Heart left ventricle (tissue), 13 donors: ENCODE results near the gene LPAR3.

Experiments used
- POLR2A ChIP-seq, 2 donors: fragments of 450-650 bp; IDR thresholded peaks; one replicate each; pipeline ENCODE4 v1.6.1; 2017; ENCODE audit warnings: antibody characterized with exemption in 2 of 2, mild to moderate bottlenecking in 2 of 2, moderate library complexity in 2 of 2
- TF ChIP-seq, protein P1 (sequence below), 12 donors: fragments of 200-600 bp; sonication (generic) in 4 of 12; IDR thresholded peaks; one replicate each; pipeline versions ENCODE4 v1.5.0 to v1.8.0; 2018 to 2022; ENCODE audit warnings: antibody characterized with exemption in 12 of 12, mild to moderate bottlenecking in 5 of 12
- donor health status: ischemic (EF 13 %, LVEDD 7.1; RV severe dilation, severe dysfunction).
- donor health status: DM: no; HTN: yes; CAD: no.
- donor health status: DM: no; HTN: no; CAD: no.
- donor health status: ischemic (EF 25% LVEDD 6.9; RV normal size, moderate dysfunction).
- donor health status: ischemic (EF 25% LVEDD 5.7; RV mildly dilated, moderate dysfunction).
- donor health status: ischemic (EF 35%, LVEDD 5.7; RV mildly dilated, moderate dysfunction).
- donor health status: nonischemic (EF 11% LVEDD 7.7; RV severe dilation, severe dysfunction).
- donor health status: DM: yes; HTN: yes; CAD: no.
- donor health status: PGD.
- donor health status: ischemic (EF 29% LVEDD 5.4; RV normal size, mild dysfunction).
- donor health status: nonischemic (EF 23%, LVEDD 6.1; RV moderate dilation, normal function).

DNA sequence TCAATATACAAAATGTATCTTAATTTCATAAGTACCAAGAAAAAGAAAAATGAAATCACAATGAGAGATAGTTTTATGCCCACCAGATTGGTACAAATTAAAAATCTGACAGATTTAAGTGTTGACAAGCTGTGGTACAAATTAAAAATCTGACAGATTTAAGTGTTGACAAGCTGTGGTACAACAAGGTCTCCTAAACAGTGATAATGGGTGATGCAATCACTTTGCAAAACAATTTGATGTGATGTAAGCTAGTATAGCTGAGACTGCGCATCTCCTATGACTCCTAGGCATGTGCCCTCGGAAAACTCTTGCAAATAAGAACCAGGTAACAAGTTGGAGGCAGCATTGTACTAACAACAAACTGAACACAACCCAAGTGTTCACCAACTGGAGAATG, 100.6 kb downstream of the LPAR3 start:
- TF ChIP-seq, protein P1, sequence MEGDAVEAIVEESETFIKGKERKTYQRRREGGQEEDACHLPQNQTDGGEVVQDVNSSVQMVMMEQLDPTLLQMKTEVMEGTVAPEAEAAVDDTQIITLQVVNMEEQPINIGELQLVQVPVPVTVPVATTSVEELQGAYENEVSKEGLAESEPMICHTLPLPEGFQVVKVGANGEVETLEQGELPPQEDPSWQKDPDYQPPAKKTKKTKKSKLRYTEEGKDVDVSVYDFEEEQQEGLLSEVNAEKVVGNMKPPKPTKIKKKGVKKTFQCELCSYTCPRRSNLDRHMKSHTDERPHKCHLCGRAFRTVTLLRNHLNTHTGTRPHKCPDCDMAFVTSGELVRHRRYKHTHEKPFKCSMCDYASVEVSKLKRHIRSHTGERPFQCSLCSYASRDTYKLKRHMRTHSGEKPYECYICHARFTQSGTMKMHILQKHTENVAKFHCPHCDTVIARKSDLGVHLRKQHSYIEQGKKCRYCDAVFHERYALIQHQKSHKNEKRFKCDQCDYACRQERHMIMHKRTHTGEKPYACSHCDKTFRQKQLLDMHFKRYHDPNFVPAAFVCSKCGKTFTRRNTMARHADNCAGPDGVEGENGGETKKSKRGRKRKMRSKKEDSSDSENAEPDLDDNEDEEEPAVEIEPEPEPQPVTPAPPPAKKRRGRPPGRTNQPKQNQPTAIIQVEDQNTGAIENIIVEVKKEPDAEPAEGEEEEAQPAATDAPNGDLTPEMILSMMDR (IDR thresholded peaks at IDR 0.05): no peak
- TF ChIP-seq POLR2A (IDR thresholded peaks at IDR 0.05): no peak
